GM12878 (cell line): ENCODE data around the gene MINPP1. TPM values are rescaled to one million over a fixed set of nuclear protein-coding genes. Genes with fewer than 3 reads are reported as not detected.

ENCODE experiments used
- ATAC-seq: fragments of 200-7000 bp; cut with Tn5 transposase; 3 replicates; pipeline ENCODE4 v1.9.1; 2020; ENCODE audit warnings: mild to moderate bottlenecking, moderate library complexity
- BruUV-seq: library from RNA; stranded (reverse); fragments of 400-500 nt; replicated peaks from 2 replicates; lab custom pipeline; 2021; lab: Mats Ljungman, UMichigan
- CTCF ChIA-PET: fragments of 300-600 bp; sonication (Branson Sonifier 250); formaldehyde crosslinking; extraction: SDS; loops from one replicate; lab custom pipeline; 2021; ENCODE audit warnings: inconsistent platforms; lab: Yijun Ruan, JAX
- POLR2A ChIA-PET: fragments of 350-600 bp; formaldehyde crosslinking; extraction: SDS; loops from one replicate; lab custom pipeline; 2021; ENCODE audit warnings: inconsistent platforms; lab: Charles Lee
- RAD21 ChIA-PET: fragments of 300-600 bp; sonication (Branson Sonifier 250); formaldehyde crosslinking; loops from one replicate; lab custom pipeline; 2023; ENCODE audit warnings: antibody characterized with exemption; ENCODE audit not compliant: unreplicated experiment; lab: Charles Lee
- SMC1A ChIA-PET: fragments of 300-600 bp; sonication (Branson Sonifier 250); formaldehyde crosslinking; loops from one replicate; lab custom pipeline; 2023; ENCODE audit not compliant: unreplicated experiment, uncharacterized antibody; lab: Charles Lee
- DNase-seq: peaks from one replicate; pipeline ENCODE4 v3.0.0-alpha.2; 2011; ENCODE audit warnings: low read depth, low spot score
- FAIRE-seq: peaks from 3 replicates; lab custom pipeline; 2011; peaks lifted over from hg19 to GRCh38; lab: Jason Lieb, UNC
- H2AFZ ChIP-seq: 2 replicates; pipeline ENCODE4 v1.6.0; 2011; ENCODE audit warnings: low read depth, low read length, control low read depth; ENCODE audit not compliant: control insufficient read depth
- H3K27ac ChIP-seq: 2 replicates; pipeline ENCODE4 v1.5.1; 2011; ENCODE audit warnings: control low read depth; ENCODE audit not compliant: control insufficient read depth, insufficient read depth
- H3K27me3 ChIP-seq, 2 experiments: replicated peaks in 1 of 2; 2 replicates each; pipeline versions ENCODE4 v1.6.0 to v1.6.1; 2011; ENCODE audit warnings: low read length in 1 of 2; ENCODE audit not compliant: control insufficient read depth in 2 of 2, insufficient read depth in 2 of 2
- H3K36me3 ChIP-seq, 2 experiments: 2 replicates each; pipeline ENCODE4 v1.5.1; 2011; ENCODE audit warnings: low read length in 1 of 2; ENCODE audit not compliant: control insufficient read depth in 2 of 2, insufficient read depth in 2 of 2
- H3K4me1 ChIP-seq: 2 replicates; pipeline ENCODE4 v1.6.1; 2011; ENCODE audit warnings: mild to moderate bottlenecking, low read length, moderate library complexity, mixed read lengths; ENCODE audit not compliant: control insufficient read depth, insufficient read depth
- H3K4me2 ChIP-seq: 2 replicates; pipeline ENCODE4 v1.6.0; 2011; ENCODE audit warnings: control low read depth; ENCODE audit not compliant: control insufficient read depth, insufficient read depth
- H3K4me3 ChIP-seq: fragments of 200-600 bp; sonication (generic); 2 replicates; pipeline ENCODE4 v1.5.1; 2016
- H3K79me2 ChIP-seq: 2 replicates; pipeline ENCODE4 v1.6.0; 2011; ENCODE audit warnings: low read length; ENCODE audit not compliant: control insufficient read depth, insufficient read depth
- H3K9ac ChIP-seq: 2 replicates; pipeline ENCODE4 v1.8.0; 2011; ENCODE audit warnings: low read length, control low read depth, mixed read lengths; ENCODE audit not compliant: control insufficient read depth, insufficient read depth
- H3K9me3 ChIP-seq: replicated peaks from 3 replicates; pipeline ENCODE4 v1.5.1; 2011; ENCODE audit warnings: mild to moderate bottlenecking, low read length; ENCODE audit not compliant: control insufficient read depth, insufficient read depth
- H4K20me1 ChIP-seq: 2 replicates; pipeline ENCODE4 v1.6.0; 2011; ENCODE audit not compliant: control insufficient read depth, insufficient read depth
- CBFB ChIP-seq: IDR thresholded peaks from 2 replicates; pipeline ENCODE4 v1.6.1; 2016; ENCODE audit warnings: antibody characterized with exemption, low read depth
- GATAD2B ChIP-seq: fragments of 450-650 bp; conservative IDR thresholded peaks from 2 replicates; pipeline ENCODE4 v1.6.1; 2017; ENCODE audit warnings: low read depth, mild to moderate bottlenecking, moderate library complexity
- HDAC6 ChIP-seq: fragments of 200-600 bp; sonication (generic); IDR thresholded peaks from one replicate; pipeline ENCODE4 v1.8.0; 2017; ENCODE audit warnings: antibody characterized with exemption; ENCODE audit not compliant: unreplicated experiment
- MEF2A ChIP-seq: IDR thresholded peaks from 2 replicates; pipeline ENCODE4 v1.6.1; 2011; ENCODE audit warnings: low read depth, mild to moderate bottlenecking, low read length, moderate library complexity; ENCODE audit not compliant: insufficient read depth
- MTA3 ChIP-seq: IDR thresholded peaks from 2 replicates; pipeline ENCODE4 v1.6.1; 2012; ENCODE audit warnings: low read length, inconsistent platforms, borderline replicate concordance
- MXI1 ChIP-seq: fragments of 150-350 bp; IDR thresholded peaks from 2 replicates; pipeline ENCODE4 v1.6.1; 2011; ENCODE audit warnings: low read depth, mild to moderate bottlenecking, inconsistent platforms, low read length, improper control_type of control experiment
- NBN ChIP-seq: fragments of 450-650 bp; IDR thresholded peaks from 2 replicates; pipeline ENCODE4 v1.6.1; 2016
- NFIC ChIP-seq: IDR thresholded peaks from 2 replicates; pipeline ENCODE4 v1.6.1; 2012; ENCODE audit warnings: low read depth, mild to moderate bottlenecking, inconsistent platforms, low read length, moderate library complexity
- NFXL1 ChIP-seq: fragments of 450-650 bp; IDR thresholded peaks from 2 replicates; pipeline ENCODE4 v1.6.1; 2017; ENCODE audit warnings: antibody characterized with exemption, mild to moderate bottlenecking, borderline replicate concordance
- POLR2A ChIP-seq: IDR thresholded peaks from 2 replicates; pipeline ENCODE4 v1.6.1; 2011; ENCODE audit warnings: low read depth, mild to moderate bottlenecking, low read length
- RAD21 ChIP-seq: IDR thresholded peaks from 2 replicates; pipeline ENCODE4 v1.6.1; 2011; ENCODE audit warnings: mild to moderate bottlenecking, low read depth, low read length, moderate library complexity; ENCODE audit not compliant: insufficient read depth
- RUNX3 ChIP-seq: IDR thresholded peaks from 2 replicates; pipeline ENCODE4 v1.6.1; 2012; ENCODE audit warnings: low read length, inconsistent platforms
- STAT3 ChIP-seq: IDR thresholded peaks from 2 replicates; pipeline ENCODE4 v1.6.1; 2011; ENCODE audit warnings: low read depth, low read length, improper control_type of control experiment
- TCF12 ChIP-seq: IDR thresholded peaks from 2 replicates; pipeline ENCODE4 v1.6.1; 2011; ENCODE audit warnings: low read depth, mild to moderate bottlenecking, low read length
- ZNF207 ChIP-seq: fragments of 450-650 bp; IDR thresholded peaks from 2 replicates; pipeline ENCODE4 v1.6.1; 2014; ENCODE audit warnings: antibody characterized with exemption, mild to moderate bottlenecking, borderline replicate concordance
- ZNF217 ChIP-seq: fragments of 450-650 bp; IDR thresholded peaks from 2 replicates; pipeline ENCODE4 v1.6.1; 2017; ENCODE audit warnings: antibody characterized with exemption, mild to moderate bottlenecking
- ZNF24 ChIP-seq: fragments of 450-650 bp; IDR thresholded peaks from 2 replicates; pipeline ENCODE4 v1.6.1; 2017; ENCODE audit warnings: antibody characterized with exemption, mild to moderate bottlenecking
- ZNF274 ChIP-seq: IDR thresholded peaks from one replicate; pipeline ENCODE4 v1.8.0; 2011; ENCODE audit not compliant: insufficient read length, insufficient read depth
- WGBS: methylation state at CpG from one replicate; pipeline ENCODE4 v1.1.6; 2016; ENCODE audit warnings: low lambda C conversion rate; ENCODE audit not compliant: insufficient replicate concordance, insufficient coverage; ENCODE audit errors: missing lambda C conversion rate; 5-methylcytosine and 5-hydroxymethylcytosine counted together
- in situ Hi-C: fragments of 300-500 bp; cut with MboI; formaldehyde crosslinking; loops from 9 replicates; pipeline ENCODE4 v1.14.3; 2018; ENCODE audit warnings: mixed read lengths
- intact Hi-C: fragments of 100-400 bp; cut with micrococcal nuclease; formaldehyde crosslinking; loops from one replicate; pipeline ENCODE4 v1.14.2; 2022; ENCODE audit not compliant: unreplicated experiment
- polyA plus RNA-seq, 11 experiments: library from polyadenylated mRNA; depleted of rRNA in 4 of 11; unstranded in 6 of 11; stranded (reverse) in 5 of 11; fragments of >200 nt; fragmentation: Nextera tagmentation in 4 of 11; fragmentation: Illumina TruSeq in 1 of 11; extraction: Ambion mirVana in 4 of 11; extraction: Trizol in 1 of 11; gene quantifications; 1 replicate in 1 of 11; 2 replicates in 10 of 11; pipeline versions ENCODE4 v1.2.1 to v1.2.3, GENCODE V29; 2011 to 2016; ENCODE audit warnings: inconsistent platforms in 2 of 11, missing spikeins in 2 of 11, low read depth in 1 of 11
- total RNA-seq, 4 experiments: library from RNA; depleted of rRNA in 3 of 4; stranded (reverse); fragments of >200 nt in 3 of 4; fragmentation: Illumina TruSeq in 1 of 4; extraction: Trizol in 1 of 4; gene quantifications; 2 replicates each; pipeline versions ENCODE4 v1.2.1 to v1.2.3, GENCODE V29; 2013 to 2021
- TF ChIP-seq, protein P1 (sequence below), 3 experiments: IDR thresholded peaks in 2 of 3; conservative IDR thresholded peaks in 1 of 3; 2 replicates each; pipeline ENCODE4 v1.5.1; 2011; ENCODE audit warnings: low read depth in 3 of 3, low read length in 3 of 3, mild to moderate bottlenecking in 3 of 3, control low read depth in 2 of 3, moderate library complexity in 2 of 3, inconsistent platforms in 1 of 3, mixed read lengths in 1 of 3; ENCODE audit not compliant: control insufficient read depth in 2 of 3, insufficient read depth in 1 of 3; ENCODE audit errors: extremely low read depth in 1 of 3
- TF ChIP-seq, protein P2 (sequence below): fragments of 450-650 bp; IDR thresholded peaks from 2 replicates; pipeline ENCODE4 v1.6.1; 2017; ENCODE audit warnings: mild to moderate bottlenecking

Gene MINPP1
- total and polyA plus RNA-seq, 10 of the 15 experiments (the other 5 are each of a cell fraction or from before 2014, with no cell fraction given), result 3.9 to 29.2 (median 10.7) TPM

DNA sequence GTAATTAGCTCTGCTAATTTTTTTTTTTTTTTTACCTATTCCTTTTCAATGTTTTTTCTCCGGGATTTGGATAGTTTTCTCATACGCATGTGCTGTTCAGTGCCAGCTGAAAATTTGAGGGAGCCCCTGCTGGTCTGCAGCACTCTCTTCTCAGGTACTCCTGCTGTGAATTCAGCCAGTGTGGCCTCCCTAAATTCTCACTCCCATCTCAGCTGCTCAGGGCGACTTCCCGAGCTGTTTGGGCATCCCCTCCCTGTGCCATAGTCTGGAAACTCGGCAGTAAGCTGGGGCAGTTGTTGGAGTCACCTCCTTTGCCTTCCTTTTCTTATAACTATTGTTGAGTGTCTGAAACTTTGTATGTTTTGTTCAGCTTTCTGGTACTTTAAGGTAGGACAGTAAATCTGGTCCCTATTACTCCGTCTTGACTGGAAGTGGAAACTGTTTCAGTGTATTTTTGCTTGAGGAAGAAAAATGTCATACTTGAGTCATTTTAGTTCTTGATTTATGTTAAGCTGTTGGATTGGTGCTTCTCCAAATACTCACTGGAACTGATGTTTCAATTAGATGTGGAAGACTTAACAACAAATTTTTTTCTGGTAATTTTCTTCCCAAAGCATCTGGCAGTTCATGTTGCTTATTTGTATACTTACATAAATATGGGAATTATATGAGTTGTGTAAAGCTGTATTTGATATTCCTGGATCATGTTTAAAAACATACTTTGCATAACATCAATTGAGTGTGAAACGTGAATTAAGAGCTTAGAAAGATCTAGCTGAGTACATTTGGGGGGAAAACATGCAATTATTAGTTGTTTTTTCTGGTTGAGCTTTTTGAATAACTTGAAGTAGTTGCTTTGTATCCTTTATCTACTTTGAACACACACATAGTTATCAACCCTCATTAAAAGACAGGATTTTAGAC is 33.7 kb downstream of the MINPP1 start:
- CTCF ChIA-PET, result interaction anchor here (0.8 to 1.5 kb wide), 2 partner anchors 30 to 235 kb away, joined by 4 read pairs; no protein-coding TSS in a partner anchor
- intact Hi-C loops, result no loop called here
- Histone ChIP-seq H3K79me2 (no peaks in the 10 kb centered on the region; the same call in 1 of the 2 replicates), H3K27ac (no peak overlapping the region), H3K36me3 (no peaks in the 10 kb centered on the region), H3K4me2 (no peak overlapping the region), H2AFZ (no peak overlapping the region), H3K27me3 (no peaks in the 10 kb centered on the region), H3K9me3 (peaks cover 7% of the 10 kb centered on the region; the same call in 2 of the 3 replicates), H3K4me3 (no peak overlapping the region), H4K20me1 (no peaks in the 10 kb centered on the region), H3K4me1 (peaks cover 17% of the 10 kb centered on the region), H3K9ac (no peak overlapping the region)
- RAD21 ChIA-PET, result interaction anchor here (0.6 kb wide), 1 partner anchor 374 kb away, joined by 3 read pairs; no protein-coding TSS in a partner anchor
- TF ChIP-seq GATAD2B, result no peak
- TF ChIP-seq NFIC, result no peak
- no peak for TF ChIP-seq STAT3
- no peak for TF ChIP-seq RUNX3
- TF ChIP-seq, protein P1, sequence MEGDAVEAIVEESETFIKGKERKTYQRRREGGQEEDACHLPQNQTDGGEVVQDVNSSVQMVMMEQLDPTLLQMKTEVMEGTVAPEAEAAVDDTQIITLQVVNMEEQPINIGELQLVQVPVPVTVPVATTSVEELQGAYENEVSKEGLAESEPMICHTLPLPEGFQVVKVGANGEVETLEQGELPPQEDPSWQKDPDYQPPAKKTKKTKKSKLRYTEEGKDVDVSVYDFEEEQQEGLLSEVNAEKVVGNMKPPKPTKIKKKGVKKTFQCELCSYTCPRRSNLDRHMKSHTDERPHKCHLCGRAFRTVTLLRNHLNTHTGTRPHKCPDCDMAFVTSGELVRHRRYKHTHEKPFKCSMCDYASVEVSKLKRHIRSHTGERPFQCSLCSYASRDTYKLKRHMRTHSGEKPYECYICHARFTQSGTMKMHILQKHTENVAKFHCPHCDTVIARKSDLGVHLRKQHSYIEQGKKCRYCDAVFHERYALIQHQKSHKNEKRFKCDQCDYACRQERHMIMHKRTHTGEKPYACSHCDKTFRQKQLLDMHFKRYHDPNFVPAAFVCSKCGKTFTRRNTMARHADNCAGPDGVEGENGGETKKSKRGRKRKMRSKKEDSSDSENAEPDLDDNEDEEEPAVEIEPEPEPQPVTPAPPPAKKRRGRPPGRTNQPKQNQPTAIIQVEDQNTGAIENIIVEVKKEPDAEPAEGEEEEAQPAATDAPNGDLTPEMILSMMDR (IDR thresholded peaks at IDR 0.05 in 2 of 3, conservative IDR thresholded peaks at IDR 0.05 in 1 of 3; ENCODE audit: control insufficient read depth in 2 of 3, extremely low read depth in 1 of 3, insufficient read depth in 1 of 3, low read depth in 3 of 3, low read length in 3 of 3), result no peak
- TF ChIP-seq ZNF24, result no peak
- no peak for TF ChIP-seq HDAC6
- TF ChIP-seq ZNF274, result no peak
- TF ChIP-seq MTA3, result no peak
- TF ChIP-seq ZNF207, result no peak
- no peak for TF ChIP-seq RAD21
- TF ChIP-seq TCF12, result no peak
- no peak for TF ChIP-seq POLR2A
- no peak for TF ChIP-seq MXI1
- no peak for TF ChIP-seq ZNF217
- no peak for TF ChIP-seq NFXL1
- TF ChIP-seq, protein P2, sequence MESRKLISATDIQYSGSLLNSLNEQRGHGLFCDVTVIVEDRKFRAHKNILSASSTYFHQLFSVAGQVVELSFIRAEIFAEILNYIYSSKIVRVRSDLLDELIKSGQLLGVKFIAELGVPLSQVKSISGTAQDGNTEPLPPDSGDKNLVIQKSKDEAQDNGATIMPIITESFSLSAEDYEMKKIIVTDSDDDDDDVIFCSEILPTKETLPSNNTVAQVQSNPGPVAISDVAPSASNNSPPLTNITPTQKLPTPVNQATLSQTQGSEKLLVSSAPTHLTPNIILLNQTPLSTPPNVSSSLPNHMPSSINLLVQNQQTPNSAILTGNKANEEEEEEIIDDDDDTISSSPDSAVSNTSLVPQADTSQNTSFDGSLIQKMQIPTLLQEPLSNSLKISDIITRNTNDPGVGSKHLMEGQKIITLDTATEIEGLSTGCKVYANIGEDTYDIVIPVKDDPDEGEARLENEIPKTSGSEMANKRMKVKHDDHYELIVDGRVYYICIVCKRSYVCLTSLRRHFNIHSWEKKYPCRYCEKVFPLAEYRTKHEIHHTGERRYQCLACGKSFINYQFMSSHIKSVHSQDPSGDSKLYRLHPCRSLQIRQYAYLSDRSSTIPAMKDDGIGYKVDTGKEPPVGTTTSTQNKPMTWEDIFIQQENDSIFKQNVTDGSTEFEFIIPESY, result no peak
- TF ChIP-seq MEF2A, result no peak
- TF ChIP-seq NBN, result no peak
- TF ChIP-seq CBFB, result no peak
- SMC1A ChIA-PET, result interaction anchor here (0.6 to 1.4 kb wide), 8 partner anchors 8 to 1845 kb away, joined by 3 to 4 read pairs (median 3); no protein-coding TSS in a partner anchor
- POLR2A ChIA-PET, result no interaction called here
- FAIRE-seq, result no peak
- in situ Hi-C loops, result loop anchor here (25.0 kb wide), 1 partner anchor 199 kb away; no protein-coding TSS in a partner anchor
- no peak for DNase-seq
- no peak for ATAC-seq
- 89% methylated on average over 7 of the region's 7 CpGs for WGBS
- BruUV-seq, result no TSS peak
